Stimulated activated memory B cell treated with anti-CD40 and anti-IgM and Interleukin-4, amounts not matched to agents 10 μg/mL and 1 μg/mL and 100 μg/mL, for 72 hours (primary cell): ENCODE results near the gene SETD3.

Experiments used
- ATAC-seq: fragments of 150-1000 bp; cut with Tn5 transposase; 2 replicates; pipeline ENCODE4 v1.10.0; 2021
- H3K27ac Mint-ChIP-seq: one replicate; pipeline ENCODE4 v1.8.0; 2022; ENCODE audit warnings: mild to moderate bottlenecking, mixed read lengths
- H3K27me3 Mint-ChIP-seq: one replicate; pipeline ENCODE4 v1.8.0; 2022; ENCODE audit warnings: mixed read lengths
- H3K36me3 Mint-ChIP-seq: one replicate; pipeline ENCODE4 v1.8.0; 2022; ENCODE audit warnings: mixed read lengths
- H3K4me1 Mint-ChIP-seq: one replicate; pipeline ENCODE4 v1.8.0; 2022; ENCODE audit warnings: mixed read lengths
- H3K4me3 Mint-ChIP-seq: one replicate; pipeline ENCODE4 v1.8.0; 2022; ENCODE audit warnings: mild to moderate bottlenecking, moderate library complexity, mixed read lengths
- H3K9me3 Mint-ChIP-seq: one replicate; pipeline ENCODE4 v1.8.0; 2022; ENCODE audit warnings: mixed read lengths

The SETD3 gene

DNA sequence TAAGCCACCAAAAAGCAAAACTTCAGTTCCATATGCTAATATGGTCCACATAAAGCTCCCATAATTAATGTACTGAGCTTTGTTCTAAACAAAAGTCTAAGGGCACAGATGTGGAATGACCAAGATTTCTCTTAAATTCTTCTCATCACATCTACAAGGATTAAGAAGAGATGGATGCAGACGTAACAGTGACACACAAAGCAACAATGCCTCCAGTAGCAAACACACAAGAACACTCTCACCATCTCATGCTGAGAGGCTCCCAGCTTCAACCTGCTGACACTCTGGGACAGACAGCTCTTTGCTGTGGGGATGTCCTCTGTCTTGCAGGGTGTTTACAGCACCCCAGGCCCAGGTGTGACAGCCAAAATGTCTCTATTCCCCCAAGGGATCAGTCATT is 48.2 kb downstream of the SETD3 start:
- Mint-ChIP-seq H3K9me3 (peaks cover 9% of the 10 kb centered on the region), H3K27me3 (no peaks in the 10 kb centered on the region), H3K4me3 (no peak overlapping the region), H3K36me3 (peaks cover 77% of the 10 kb centered on the region), H3K4me1 (peaks cover 22% of the 10 kb centered on the region), H3K27ac (no peak overlapping the region)
- ATAC-seq = no peak

DNA sequence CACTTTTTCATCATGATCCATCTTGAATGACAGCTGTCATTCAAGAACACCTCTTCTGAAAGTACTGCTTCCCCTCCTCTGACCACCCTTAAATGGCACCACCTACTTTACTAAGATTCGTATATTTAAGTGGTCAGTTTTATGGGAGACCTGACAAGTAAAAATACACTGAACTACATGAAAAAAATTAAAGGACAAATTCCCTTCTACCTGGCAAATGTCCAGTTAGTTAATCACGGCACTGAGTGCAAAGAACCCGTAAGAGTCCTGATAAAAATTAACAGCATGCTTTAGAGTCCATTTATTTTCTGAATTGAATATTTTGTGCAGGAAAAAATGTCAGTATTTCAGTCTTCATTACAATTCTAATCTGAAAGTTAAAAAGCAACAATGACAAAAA is 48.7 kb downstream of the SETD3 start:
- Mint-ChIP-seq H3K27ac (no peak overlapping the region), H3K27me3 (no peaks in the 10 kb centered on the region), H3K9me3 (peaks cover 9% of the 10 kb centered on the region), H3K4me1 (peaks cover 17% of the 10 kb centered on the region), H3K36me3 (peaks cover 73% of the 10 kb centered on the region), H3K4me3 (no peak overlapping the region)
- no peak for ATAC-seq

DNA sequence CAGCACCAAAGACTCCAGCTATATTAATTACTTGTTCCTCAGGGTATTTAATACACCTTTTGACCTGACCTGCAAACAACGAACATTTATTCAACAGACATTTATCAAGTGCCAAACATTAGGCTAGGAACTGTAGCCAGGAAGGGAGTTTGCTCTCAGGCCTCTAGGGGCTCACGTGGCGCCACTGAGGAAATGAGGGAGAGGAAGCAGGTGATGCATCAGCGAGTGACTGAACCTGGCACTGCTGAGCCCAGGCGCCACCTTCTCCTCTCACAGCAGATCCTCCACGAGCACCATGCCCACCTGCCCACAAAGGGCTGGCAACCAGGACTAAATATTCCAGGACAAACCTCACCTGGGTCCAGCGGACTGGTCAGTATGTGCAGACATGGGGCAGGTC is 50.2 kb downstream of the SETD3 start:
- Mint-ChIP-seq H3K36me3 (peaks cover 68% of the 10 kb centered on the region), H3K27ac (peak overlapping the region; percentile 50), H3K9me3 (peaks cover 9% of the 10 kb centered on the region), H3K27me3 (no peaks in the 10 kb centered on the region), H3K4me1 (peaks cover 20% of the 10 kb centered on the region), H3K4me3 (no peak overlapping the region)
- peak; percentile 61 for ATAC-seq

DNA sequence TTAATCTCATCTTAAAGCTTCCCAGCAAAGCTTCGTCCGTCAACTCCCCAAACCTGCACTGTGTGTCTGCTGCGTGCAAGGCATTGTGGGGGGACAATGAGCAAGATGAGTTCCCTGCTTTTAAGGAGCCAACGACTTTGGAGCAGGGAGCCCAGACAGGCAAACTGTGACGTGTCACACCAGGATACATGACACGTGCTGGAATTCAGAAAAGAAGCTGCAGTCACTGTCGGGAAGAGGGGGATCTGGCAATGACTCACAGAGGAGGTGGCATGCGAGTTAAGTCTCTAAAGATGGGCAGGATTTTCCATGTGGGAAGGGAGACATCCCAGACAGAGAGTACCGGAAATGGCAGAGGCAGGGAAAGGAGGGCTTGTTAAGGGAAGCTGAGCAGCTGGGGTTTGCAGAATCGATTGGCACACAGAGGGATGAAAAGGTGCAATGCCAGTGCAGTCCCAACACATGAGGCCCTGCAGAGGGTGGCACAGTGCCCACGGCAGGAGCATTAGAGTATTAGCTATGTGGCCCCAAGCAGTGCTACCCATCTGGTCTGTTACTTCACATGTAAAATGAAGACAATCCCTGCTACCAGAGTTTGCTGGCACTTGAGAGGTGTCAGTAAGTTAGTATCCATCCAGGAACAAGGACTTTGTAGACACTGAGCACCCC is 52.9 kb downstream of the SETD3 start:
- peaks cover 64% of the 10 kb centered on the region for H3K36me3 Mint-ChIP-seq
- no peak for ATAC-seq

DNA sequence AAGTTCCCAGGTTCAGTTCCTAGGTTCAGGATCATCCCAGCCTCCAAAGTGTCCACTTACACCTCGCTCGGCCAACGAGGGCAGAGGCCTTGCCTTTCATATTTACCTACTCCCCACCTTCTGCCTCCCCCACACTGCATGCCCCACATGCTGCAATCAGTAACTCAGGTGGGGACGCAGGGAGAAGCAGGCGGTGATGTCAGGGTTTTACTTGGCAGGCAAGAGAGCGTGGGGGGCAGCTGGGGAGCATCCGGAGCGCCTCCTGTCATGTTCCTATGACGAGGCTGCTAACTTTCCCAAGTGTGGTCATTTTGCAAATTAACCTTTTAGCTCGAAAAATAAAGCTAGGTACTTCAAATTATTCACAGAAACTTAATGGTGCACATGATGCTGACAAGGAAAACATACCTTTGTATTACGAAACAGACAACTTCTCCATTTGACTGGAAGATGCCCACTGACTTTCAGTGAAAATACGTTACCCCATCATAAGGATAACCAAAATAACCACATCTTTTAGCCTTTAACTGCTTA is 53.8 kb downstream of the SETD3 start:
- no peak for ATAC-seq
- peaks cover 68% of the 10 kb centered on the region for H3K36me3 Mint-ChIP-seq
- H3K27me3 Mint-ChIP-seq = no peaks in the 10 kb centered on the region
- H3K4me3 Mint-ChIP-seq = no peak overlapping the region
- H3K27ac Mint-ChIP-seq = no peak overlapping the region
- peaks cover 9% of the 10 kb centered on the region for H3K9me3 Mint-ChIP-seq
- peaks cover 37% of the 10 kb centered on the region for H3K4me1 Mint-ChIP-seq

More for the DNA sequence above, 52.9 kb downstream of the SETD3 start:
- H3K4me1 Mint-ChIP-seq = peaks cover 37% of the 10 kb centered on the region
- no peak overlapping the region for H3K27ac Mint-ChIP-seq
- H3K9me3 Mint-ChIP-seq = peaks cover 9% of the 10 kb centered on the region
- no peak overlapping the region for H3K4me3 Mint-ChIP-seq
- H3K27me3 Mint-ChIP-seq = no peaks in the 10 kb centered on the region

DNA sequence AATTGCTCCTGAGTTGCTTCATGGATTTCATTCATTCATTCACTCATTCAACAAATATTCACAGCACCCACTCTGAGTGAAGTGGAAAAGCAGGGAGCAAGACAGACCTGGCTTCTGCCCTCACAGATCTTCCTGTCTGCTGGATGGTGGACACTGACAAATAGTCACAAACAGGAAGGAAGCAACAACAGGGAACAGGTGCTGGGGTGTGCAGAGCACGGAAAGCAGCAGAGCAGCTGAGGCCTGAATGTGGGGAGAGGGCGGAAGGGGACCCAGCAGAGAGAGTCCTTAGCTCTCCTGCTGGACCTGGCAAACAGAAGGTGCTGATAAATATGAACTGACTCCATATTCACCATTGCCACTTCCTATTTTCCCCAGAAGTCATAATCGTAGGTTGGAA is 54.4 kb downstream of the SETD3 start:
- Mint-ChIP-seq H3K9me3 (peaks cover 9% of the 10 kb centered on the region), H3K4me1 (peaks cover 35% of the 10 kb centered on the region), H3K27me3 (no peaks in the 10 kb centered on the region), H3K27ac (peak overlapping the region; percentile 24), H3K4me3 (no peak overlapping the region), H3K36me3 (peaks cover 62% of the 10 kb centered on the region)
- no peak for ATAC-seq

DNA sequence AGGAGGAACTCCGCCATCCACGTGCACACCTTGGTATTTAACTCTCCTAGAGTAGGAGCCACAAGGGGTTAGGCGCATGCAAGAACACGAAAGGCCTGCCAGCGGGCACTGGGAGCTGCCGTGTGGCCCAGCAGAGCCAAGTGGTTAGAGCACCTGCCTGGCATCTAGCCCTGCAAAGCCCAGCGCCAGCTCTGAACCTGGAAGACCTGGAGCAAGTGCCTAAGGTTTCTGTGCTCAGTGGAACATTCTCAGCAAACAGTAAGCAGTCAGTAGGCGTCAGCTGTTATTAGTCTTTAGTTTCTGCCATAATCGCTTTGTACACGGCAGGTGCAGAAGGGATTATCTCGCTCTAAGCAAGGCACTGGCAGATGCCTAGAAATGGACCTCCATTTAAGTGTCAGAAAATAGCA is 55.4 kb downstream of the SETD3 start:
- no peak overlapping the region for H3K4me3 Mint-ChIP-seq
- peak overlapping the region; percentile 40 for H3K27ac Mint-ChIP-seq
- peaks cover 55% of the 10 kb centered on the region for H3K36me3 Mint-ChIP-seq
- peaks cover 9% of the 10 kb centered on the region for H3K9me3 Mint-ChIP-seq
- H3K27me3 Mint-ChIP-seq = no peaks in the 10 kb centered on the region
- peaks cover 26% of the 10 kb centered on the region for H3K4me1 Mint-ChIP-seq
- no peak for ATAC-seq

DNA sequence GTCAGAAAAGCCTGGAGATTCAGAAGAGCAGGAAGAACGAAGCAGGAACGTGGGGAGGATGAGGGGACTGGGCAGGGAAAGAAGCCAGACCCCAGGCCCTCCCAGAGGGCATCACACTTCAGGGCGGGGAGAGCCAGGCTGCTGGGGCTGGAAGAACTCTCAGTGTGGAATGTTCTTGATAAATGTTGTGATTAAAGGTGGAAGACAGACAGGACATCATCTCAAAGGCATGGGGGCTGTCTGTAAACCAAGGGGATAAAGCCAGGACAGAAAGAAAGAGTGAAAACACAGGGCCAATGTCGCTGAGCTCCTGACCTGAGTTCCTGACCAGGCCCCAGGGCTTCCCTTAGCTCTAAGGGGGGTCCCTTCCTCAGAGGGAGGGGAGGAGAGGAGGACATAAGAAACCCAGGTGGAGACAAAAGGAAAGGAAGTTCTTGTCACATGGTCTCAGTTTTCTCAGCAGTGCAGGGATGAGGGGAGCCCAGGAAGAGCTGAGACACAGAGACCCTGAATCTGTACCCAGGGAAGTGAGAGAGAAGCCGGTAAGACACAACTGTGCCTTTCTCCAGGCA is 56.3 kb downstream of the SETD3 start:
- Mint-ChIP-seq H3K4me1 (peaks cover 26% of the 10 kb centered on the region), H3K9me3 (peaks cover 9% of the 10 kb centered on the region), H3K27ac (peak overlapping the region; percentile 40), H3K27me3 (no peaks in the 10 kb centered on the region), H3K4me3 (no peak overlapping the region), H3K36me3 (peaks cover 52% of the 10 kb centered on the region)
- ATAC-seq = no peak

DNA sequence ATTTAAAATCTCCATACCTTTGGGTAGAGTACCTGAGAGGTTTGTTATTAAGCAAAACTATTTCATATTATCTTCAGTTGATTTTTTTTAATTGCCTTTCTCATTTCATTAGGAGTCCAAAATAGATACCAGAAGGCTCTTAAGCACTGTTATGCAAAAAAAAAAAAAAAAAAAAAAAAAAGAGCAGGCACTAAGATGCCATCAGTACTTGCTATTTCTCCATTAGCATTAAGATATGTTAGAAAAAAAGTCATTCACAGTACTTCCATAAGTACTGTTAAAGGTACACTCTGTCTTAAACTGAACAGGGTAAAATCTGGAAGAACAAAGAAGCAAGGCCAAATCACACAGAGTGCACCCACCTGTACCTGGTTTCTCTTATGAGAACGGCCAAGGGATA is 57.2 kb downstream of the SETD3 start:
- Mint-ChIP-seq H3K27me3 (no peaks in the 10 kb centered on the region), H3K27ac (no peak overlapping the region), H3K4me1 (peaks cover 30% of the 10 kb centered on the region), H3K36me3 (peaks cover 42% of the 10 kb centered on the region), H3K4me3 (no peak overlapping the region), H3K9me3 (peaks cover 2% of the 10 kb centered on the region)
- ATAC-seq = no peak

DNA sequence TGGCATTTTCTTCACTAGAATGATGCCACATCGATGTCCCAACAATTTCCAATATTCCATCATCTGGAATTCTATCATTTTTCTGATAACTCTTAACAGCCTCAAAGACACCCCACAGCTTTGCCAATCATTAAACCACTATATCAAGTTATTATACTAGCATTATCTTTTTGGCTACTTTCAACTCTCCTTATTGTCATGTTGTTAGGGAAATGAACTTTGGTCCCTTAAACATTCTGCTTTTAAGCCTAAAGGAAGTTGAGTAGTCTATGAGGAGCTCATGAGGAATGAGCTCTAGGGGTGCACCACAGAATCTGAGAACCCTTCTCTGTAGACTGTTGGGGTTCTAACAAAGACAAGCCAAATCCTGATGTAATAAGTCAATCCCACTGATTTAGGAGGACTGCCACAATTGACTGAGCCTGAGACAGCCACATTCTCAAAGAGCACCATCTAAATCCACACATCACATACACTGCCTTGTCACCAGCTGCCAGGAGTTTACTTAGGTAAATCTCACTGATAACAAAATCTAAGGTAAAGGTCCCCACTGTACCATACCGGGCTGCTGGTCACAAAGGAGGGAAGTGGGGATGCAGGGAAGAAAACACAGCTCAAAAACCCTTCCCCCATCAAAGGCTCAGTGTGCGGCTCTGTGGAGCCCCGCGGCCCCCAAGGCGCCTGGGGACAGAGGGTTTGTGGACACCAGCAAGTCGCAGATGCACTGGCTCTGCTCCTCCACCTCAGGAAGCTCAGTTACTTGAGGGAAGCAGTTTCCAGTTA is 58.2 kb downstream of the SETD3 start:
- H3K27me3 Mint-ChIP-seq = no peaks in the 10 kb centered on the region
- ATAC-seq = no peak
- peaks cover 32% of the 10 kb centered on the region for H3K4me1 Mint-ChIP-seq
- no peak overlapping the region for H3K4me3 Mint-ChIP-seq
- no peak overlapping the region for H3K27ac Mint-ChIP-seq
- H3K36me3 Mint-ChIP-seq = peaks cover 32% of the 10 kb centered on the region
- no peaks in the 10 kb centered on the region for H3K9me3 Mint-ChIP-seq

DNA sequence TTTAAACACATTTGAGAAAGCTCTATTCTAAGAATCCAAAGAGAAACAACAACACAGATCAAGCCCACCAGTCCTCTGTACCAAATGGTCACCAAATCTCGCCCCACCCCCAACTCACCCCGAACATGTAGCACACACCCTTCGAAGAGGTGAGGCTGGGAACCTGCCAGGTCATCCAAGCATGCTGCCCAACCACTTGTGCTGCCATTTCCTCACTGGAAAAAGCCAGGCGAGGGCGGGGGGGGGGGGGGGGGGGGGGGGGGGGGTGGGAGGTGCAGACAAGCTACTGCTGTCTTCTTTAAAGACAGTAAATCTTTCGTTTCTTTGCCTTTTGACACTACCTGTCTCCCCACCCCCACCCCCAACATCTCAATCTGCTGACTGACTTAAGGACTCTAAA is 59.9 kb downstream of the SETD3 start:
- Mint-ChIP-seq H3K4me3 (no peak overlapping the region), H3K9me3 (no peaks in the 10 kb centered on the region), H3K4me1 (peaks cover 24% of the 10 kb centered on the region), H3K27ac (no peak overlapping the region), H3K36me3 (peaks cover 26% of the 10 kb centered on the region), H3K27me3 (no peaks in the 10 kb centered on the region)
- ATAC-seq = no peak

DNA sequence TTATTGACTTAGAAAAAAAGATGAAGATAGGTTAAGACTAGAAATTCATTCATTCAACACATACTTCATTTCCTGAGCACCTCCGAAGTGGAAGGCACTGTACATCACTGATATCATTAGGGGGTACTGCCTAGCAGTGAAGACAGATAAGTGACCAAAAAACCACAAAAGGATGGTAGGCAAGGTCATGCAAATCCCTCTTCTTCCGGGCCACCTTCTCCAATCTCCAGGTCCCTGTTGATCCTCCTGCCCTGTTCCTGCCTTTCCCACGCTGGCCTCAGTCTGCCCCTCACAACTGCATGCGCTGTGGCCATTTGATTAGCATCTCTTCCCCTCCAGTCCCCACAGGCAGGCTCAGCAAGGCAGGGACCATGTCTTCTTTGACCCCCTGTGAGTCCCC is 60.8 kb downstream of the SETD3 start:
- Mint-ChIP-seq H3K4me1 (peaks cover 18% of the 10 kb centered on the region), H3K36me3 (peaks cover 25% of the 10 kb centered on the region), H3K9me3 (no peaks in the 10 kb centered on the region), H3K4me3 (no peak overlapping the region), H3K27me3 (no peaks in the 10 kb centered on the region), H3K27ac (no peak overlapping the region)
- no peak for ATAC-seq

DNA sequence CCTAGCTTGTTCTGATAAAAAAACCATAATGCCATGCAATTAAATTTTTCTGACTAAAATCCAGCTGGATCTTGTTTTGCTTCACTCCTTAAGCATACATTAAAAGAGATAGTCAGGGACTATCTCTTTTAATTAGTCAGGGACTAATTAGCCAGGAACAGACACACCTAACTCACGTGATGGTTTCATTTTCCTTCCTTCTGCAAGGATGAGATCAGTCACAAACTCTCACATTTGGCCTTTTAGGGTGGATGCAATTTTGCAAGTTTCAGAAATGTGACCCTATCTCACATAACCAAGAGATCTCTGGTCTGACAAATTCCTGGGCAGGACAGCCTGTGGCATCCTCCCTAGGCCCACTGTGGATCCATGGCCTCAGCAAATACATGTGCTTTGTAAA is 62.4 kb downstream of the SETD3 start:
- Mint-ChIP-seq H3K9me3 (no peaks in the 10 kb centered on the region), H3K27me3 (no peaks in the 10 kb centered on the region), H3K4me1 (peaks cover 6% of the 10 kb centered on the region), H3K27ac (no peak overlapping the region), H3K4me3 (no peak overlapping the region), H3K36me3 (peaks cover 24% of the 10 kb centered on the region)
- no peak for ATAC-seq

DNA sequence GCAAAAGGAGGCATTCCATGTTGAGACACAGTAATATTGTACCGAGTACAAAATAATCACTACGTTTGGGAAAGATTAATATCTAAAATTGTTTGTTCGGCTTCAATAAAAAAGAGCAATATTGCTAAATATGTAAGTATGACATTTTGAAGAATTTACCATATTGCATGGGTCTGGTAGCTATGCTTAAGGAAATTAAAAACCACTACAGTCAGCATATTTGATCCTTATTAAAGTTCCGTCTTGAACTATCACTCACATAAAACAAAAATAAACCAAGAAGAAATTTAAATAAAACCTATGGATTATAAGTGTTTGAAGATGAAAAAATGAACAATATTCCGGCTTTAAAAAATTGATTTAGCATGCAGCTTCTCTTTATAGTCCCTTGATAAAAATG is 63.8 kb downstream of the SETD3 start:
- no peak overlapping the region for H3K4me3 Mint-ChIP-seq
- H3K27ac Mint-ChIP-seq = no peak overlapping the region
- peaks cover 6% of the 10 kb centered on the region for H3K4me1 Mint-ChIP-seq
- no peaks in the 10 kb centered on the region for H3K9me3 Mint-ChIP-seq
- H3K27me3 Mint-ChIP-seq = no peaks in the 10 kb centered on the region
- peaks cover 28% of the 10 kb centered on the region for H3K36me3 Mint-ChIP-seq
- no peak for ATAC-seq

DNA sequence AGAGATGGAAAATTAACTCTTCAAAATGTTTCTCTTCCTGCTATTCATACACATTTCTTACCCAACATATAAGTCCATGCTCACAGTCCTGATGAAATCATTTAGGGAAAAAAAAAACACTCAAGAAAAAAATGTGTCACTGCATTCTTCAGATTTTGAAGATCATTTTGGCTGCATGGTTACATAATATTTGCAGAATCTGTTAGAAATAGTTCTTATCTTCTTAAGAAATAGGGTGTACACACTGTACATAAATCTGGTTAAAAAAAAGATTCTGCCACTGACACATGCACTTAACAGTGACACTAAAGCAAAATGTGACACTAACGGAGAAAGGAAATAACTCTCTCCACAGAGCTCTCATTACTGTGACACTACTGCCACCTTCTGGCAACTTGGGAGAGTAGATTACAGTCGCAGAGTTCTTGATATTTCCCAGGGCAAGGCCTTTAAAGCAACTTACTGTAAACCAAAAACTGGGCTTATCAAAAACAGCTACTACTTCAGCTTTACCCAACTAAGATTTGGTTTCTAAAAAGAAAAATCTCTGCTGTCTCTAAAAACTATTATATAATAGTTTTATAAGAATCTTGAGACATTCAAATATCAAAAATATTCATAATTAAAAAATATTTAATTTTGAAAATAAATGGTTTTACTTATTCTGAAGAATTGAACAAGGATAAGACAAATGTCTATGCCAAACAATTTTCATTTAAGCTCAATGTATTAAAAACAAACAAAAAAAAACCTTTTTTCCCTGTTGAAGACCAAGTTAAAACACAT is 65.0 kb downstream of the SETD3 start:
- peak; percentile 86 for ATAC-seq
- peaks cover 28% of the 10 kb centered on the region for H3K36me3 Mint-ChIP-seq
- H3K27ac Mint-ChIP-seq = no peak overlapping the region
- no peaks in the 10 kb centered on the region for H3K9me3 Mint-ChIP-seq
- H3K4me3 Mint-ChIP-seq = no peak overlapping the region
- peaks cover 6% of the 10 kb centered on the region for H3K4me1 Mint-ChIP-seq
- no peaks in the 10 kb centered on the region for H3K27me3 Mint-ChIP-seq
